Upper lobe of left lung (tissue), 6 donors: ENCODE measurements around the gene NPAP1. TPM values are rescaled to one million over a fixed set of nuclear protein-coding genes. Genes with fewer than 3 reads are reported as not detected.

Experiments used
- ATAC-seq, 2 donors: fragments of 200-7000 bp; cut with Tn5 transposase; one replicate each; pipeline ENCODE4 v1.9.1; 2022; ENCODE audit warnings: mild to moderate bottlenecking in 2 of 2, moderate library complexity in 2 of 2; ENCODE audit not compliant: low FRiP score in 2 of 2
- DNase-seq, 2 donors: peaks; one replicate each; pipeline ENCODE4 v3.0.0-alpha.2; 2019 to 2020
- H3K27ac ChIP-seq, 4 donors: fragments of 200-600 bp; sonication (generic); one replicate each; pipeline ENCODE4 v1.5.1; 2016 to 2019
- H3K27me3 ChIP-seq, 4 donors: fragments of 200-600 bp; sonication (generic); one replicate each; pipeline ENCODE4 v1.5.1; 2017 to 2019
- H3K36me3 ChIP-seq, 4 donors: fragments of 200-600 bp; sonication (generic); one replicate each; pipeline ENCODE4 v1.5.1; 2016 to 2019
- H3K4me1 ChIP-seq, 4 donors: fragments of 200-600 bp; sonication (generic); one replicate each; pipeline ENCODE4 v1.5.1; 2018 to 2019
- H3K4me3 ChIP-seq, 4 donors: fragments of 200-600 bp; sonication (generic); one replicate each; pipeline ENCODE4 v1.5.1; 2017 to 2019; ENCODE audit warnings: mild to moderate bottlenecking in 2 of 4, moderate library complexity in 1 of 4
- H3K9me3 ChIP-seq, 4 donors: fragments of 200-600 bp; sonication (generic); one replicate each; pipeline ENCODE4 v1.5.1; 2018 to 2019
- CTCF ChIP-seq, 6 experiments: fragments of 450-650 bp in 4 of 6; fragments of 200-600 bp in 2 of 6; sonication (generic) in 2 of 6; IDR thresholded peaks; one replicate each; pipeline ENCODE4 v1.5.1; 2016 to 2019; ENCODE audit warnings: antibody characterized with exemption in 6 of 6
- EP300 ChIP-seq, 4 donors: sonication (generic); formaldehyde crosslinking; IDR thresholded peaks; one replicate each; pipeline ENCODE4 v1.5.1; 2017; ENCODE audit warnings: antibody characterized with exemption in 4 of 4, control low read depth in 2 of 4
- POLR2A ChIP-seq, 4 donors: fragments of 450-650 bp; IDR thresholded peaks; one replicate each; pipeline ENCODE4 v1.5.1; 2016 to 2017; ENCODE audit warnings: antibody characterized with exemption in 4 of 4, mild to moderate bottlenecking in 2 of 4
- POLR2AphosphoS5 ChIP-seq, 2 donors: sonication (generic); formaldehyde crosslinking; IDR thresholded peaks; one replicate each; pipeline ENCODE4 v1.5.1; 2017; ENCODE audit warnings: antibody characterized with exemption in 2 of 2
- WGBS, 2 donors: methylation state at CpG; one replicate each; pipeline ENCODE4 v1.1.5; 2017 to 2018; 5-methylcytosine and 5-hydroxymethylcytosine counted together
- total RNA-seq, 6 donors: library from RNA; depleted of rRNA in 4 of 6; stranded (reverse); fragments of >200 nt in 4 of 6; gene quantifications; one replicate each; pipeline versions ENCODE4 v1.1.0 to v1.2.1, GENCODE V29; 2016 to 2021
- donor health status: DM: no; HTN: no; CAD: no; lungs with moderate emphysema.
- donor health status: DM: no; HTN: yes; CAD: no; lungs with severe emphysema.

NPAP1 gene
- total RNA-seq, 6 donors from 2014 or later, result under 0.01 TPM; not detected in 5

GRCh38 chr15:24683736-24684135, 8.2 kb downstream of the NPAP1 start:
- Histone ChIP-seq H3K36me3 (no peaks in the 10 kb centered on the region), H3K27me3 (no peaks in the 10 kb centered on the region), H3K27ac (no peak overlapping the region), H3K4me3 (no peak overlapping the region), H3K4me1 (no peaks in the 10 kb centered on the region), H3K9me3 (no peaks in the 10 kb centered on the region)
- 83 to 95% methylated on average over 1 of the region's 1 CpG for WGBS, 2 donors
- TF ChIP-seq POLR2A (IDR thresholded peaks at IDR 0.05) (no peak), POLR2AphosphoS5 (IDR thresholded peaks at IDR 0.05) (no peak), EP300 (IDR thresholded peaks at IDR 0.05) (no peak), CTCF (IDR thresholded peaks at IDR 0.05) (no peak)
- ATAC-seq (no peak), DNase-seq (no peak)

- no peak overlapping the region for H3K4me3 ChIP-seq
- no peaks in the 10 kb centered on the region for H3K27me3 ChIP-seq
- ATAC-seq (no peak), DNase-seq (no peak)
- no peak overlapping the region for H3K27ac ChIP-seq
- H3K4me1 ChIP-seq, result no peaks in the 10 kb centered on the region
- TF ChIP-seq POLR2AphosphoS5 (IDR thresholded peaks at IDR 0.05) (no peak), POLR2A (IDR thresholded peaks at IDR 0.05) (no peak), EP300 (IDR thresholded peaks at IDR 0.05) (no peak)
- 61 to 76% methylated on average over 1 of the region's 1 CpG for WGBS, 2 donors
- no peaks in the 10 kb centered on the region for H3K36me3 ChIP-seq
- no peaks in the 10 kb centered on the region for H3K9me3 ChIP-seq
Measured at GRCh38 chr15:24684313-24684712, 8.7 kb downstream of the NPAP1 start.

GRCh38 chr15:24696201-24696600, 20.6 kb downstream of the NPAP1 start:
- ATAC-seq (no peak), DNase-seq (no peak)
- no peaks in the 10 kb centered on the region for H3K27me3 ChIP-seq
- H3K36me3 ChIP-seq, result no peaks in the 10 kb centered on the region
- no peak overlapping the region for H3K4me3 ChIP-seq
- TF ChIP-seq POLR2AphosphoS5 (IDR thresholded peaks at IDR 0.05) (no peak), CTCF (IDR thresholded peaks at IDR 0.05) (no peak), EP300 (IDR thresholded peaks at IDR 0.05) (no peak), POLR2A (IDR thresholded peaks at IDR 0.05) (no peak)
- no peaks in the 10 kb centered on the region for H3K4me1 ChIP-seq
- H3K9me3 ChIP-seq, result no peaks in the 10 kb centered on the region
- WGBS, 2 donors, result 53 to 55% methylated on average over 3 of the region's 3 CpGs
- H3K27ac ChIP-seq, result no peak overlapping the region

GRCh38 chr15:24696842-24697241, 21.3 kb downstream of the NPAP1 start:
- no peaks in the 10 kb centered on the region for H3K4me1 ChIP-seq
- DNase-seq (peak in 1 of 2 donors; percentile 17), ATAC-seq (no peak)
- H3K4me3 ChIP-seq, result no peak overlapping the region
- H3K27ac ChIP-seq, result no peak overlapping the region
- H3K36me3 ChIP-seq, result no peaks in the 10 kb centered on the region
- H3K27me3 ChIP-seq, result no peaks in the 10 kb centered on the region
- 62 to 68% methylated on average over 9 of the region's 9 CpGs for WGBS, 2 donors
- no peaks in the 10 kb centered on the region for H3K9me3 ChIP-seq
- TF ChIP-seq POLR2AphosphoS5 (IDR thresholded peaks at IDR 0.05), result no peak
- no peak for TF ChIP-seq POLR2A (IDR thresholded peaks at IDR 0.05)
- TF ChIP-seq CTCF (IDR thresholded peaks at IDR 0.05), result no peak
- TF ChIP-seq EP300 (IDR thresholded peaks at IDR 0.05), result no peak

GRCh38 chr15:24718289-24719082, 42.9 kb downstream of the NPAP1 start:
- no peak for DNase-seq
- no peak for TF ChIP-seq POLR2A (IDR thresholded peaks at IDR 0.05)
- TF ChIP-seq CTCF (IDR thresholded peaks at IDR 0.05), result no peak
- TF ChIP-seq POLR2AphosphoS5 (IDR thresholded peaks at IDR 0.05), result no peak
- TF ChIP-seq EP300 (IDR thresholded peaks at IDR 0.05), result no peak
- WGBS, 2 donors, result 74 to 80% methylated on average over 4 of the region's 5 CpGs
- H3K9me3 ChIP-seq, result peaks cover 0 to 8% (median 2%) of the 10 kb centered on the region in 4 donors
- H3K4me3 ChIP-seq, result no peak overlapping the region
- no peaks in the 10 kb centered on the region for H3K27me3 ChIP-seq
- H3K27ac ChIP-seq, result no peak overlapping the region
- H3K4me1 ChIP-seq, result no peaks in the 10 kb centered on the region
- H3K36me3 ChIP-seq, result no peaks in the 10 kb centered on the region
- peak in 1 of 2 donors; percentile 43 for ATAC-seq
